Fibroblast of the conjunctiva (primary cell): Measurements from ENCODE around the gene FASTK.
"Not testable (repeated sequence)": the region's sequence is repeated elsewhere in the genome, so short reads cannot be mapped to it uniquely, and the experiment has no call there.

Source experiments
- DNase-seq: peaks from one replicate; pipeline ENCODE4 v3.0.0-alpha.2; 2010; ENCODE audit warnings: low read depth

The FASTK gene

DNA sequence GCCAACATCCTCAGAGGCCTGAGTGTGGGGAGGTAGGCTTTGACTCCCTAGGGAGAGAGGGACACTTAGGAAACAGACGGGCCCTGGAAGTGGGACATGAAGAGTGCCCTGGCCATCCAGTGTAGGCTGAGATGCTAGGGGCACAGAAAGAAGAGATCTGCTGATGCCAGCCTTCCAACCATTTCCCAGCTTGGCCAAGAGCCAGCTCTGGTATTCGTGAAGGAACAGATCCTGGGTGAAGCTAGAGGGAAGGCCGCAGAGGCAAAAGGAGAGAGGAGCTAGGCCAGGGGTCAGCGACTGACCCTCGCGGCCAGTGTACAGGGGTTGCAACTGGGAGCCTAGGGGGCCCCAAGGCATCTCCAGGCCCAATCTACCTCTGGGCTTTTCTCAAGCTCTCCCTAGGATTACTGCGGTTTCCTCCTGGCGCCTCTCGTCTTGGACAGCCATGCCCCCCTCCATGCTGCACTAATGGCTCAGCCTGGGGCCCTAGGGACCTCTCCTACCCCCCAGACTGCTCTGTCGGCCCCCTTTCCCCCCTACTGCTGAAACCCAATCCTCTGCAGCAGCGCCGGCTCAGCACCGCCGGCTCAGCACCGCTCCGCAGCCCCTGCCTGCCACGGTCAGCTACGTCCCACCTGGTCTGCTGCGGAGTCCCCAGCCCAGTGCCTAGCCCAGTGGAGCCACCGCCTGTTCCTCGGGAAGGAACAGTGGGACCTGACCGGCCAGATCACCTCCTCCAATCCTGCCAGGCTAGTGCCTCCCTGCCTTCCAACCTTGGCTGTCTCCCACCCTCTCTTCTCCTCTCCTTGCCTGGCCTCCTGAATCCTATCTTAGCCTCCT, 32.4 kb downstream of the FASTK start, which contains the start of gene ASIC3:
Gene ASIC3, plus strand, starts transcription at position 556 of the 840 bp plus-strand sequence. CDS start 355 bp downstream, outside the sequence.
- no peak for DNase-seq

DNA sequence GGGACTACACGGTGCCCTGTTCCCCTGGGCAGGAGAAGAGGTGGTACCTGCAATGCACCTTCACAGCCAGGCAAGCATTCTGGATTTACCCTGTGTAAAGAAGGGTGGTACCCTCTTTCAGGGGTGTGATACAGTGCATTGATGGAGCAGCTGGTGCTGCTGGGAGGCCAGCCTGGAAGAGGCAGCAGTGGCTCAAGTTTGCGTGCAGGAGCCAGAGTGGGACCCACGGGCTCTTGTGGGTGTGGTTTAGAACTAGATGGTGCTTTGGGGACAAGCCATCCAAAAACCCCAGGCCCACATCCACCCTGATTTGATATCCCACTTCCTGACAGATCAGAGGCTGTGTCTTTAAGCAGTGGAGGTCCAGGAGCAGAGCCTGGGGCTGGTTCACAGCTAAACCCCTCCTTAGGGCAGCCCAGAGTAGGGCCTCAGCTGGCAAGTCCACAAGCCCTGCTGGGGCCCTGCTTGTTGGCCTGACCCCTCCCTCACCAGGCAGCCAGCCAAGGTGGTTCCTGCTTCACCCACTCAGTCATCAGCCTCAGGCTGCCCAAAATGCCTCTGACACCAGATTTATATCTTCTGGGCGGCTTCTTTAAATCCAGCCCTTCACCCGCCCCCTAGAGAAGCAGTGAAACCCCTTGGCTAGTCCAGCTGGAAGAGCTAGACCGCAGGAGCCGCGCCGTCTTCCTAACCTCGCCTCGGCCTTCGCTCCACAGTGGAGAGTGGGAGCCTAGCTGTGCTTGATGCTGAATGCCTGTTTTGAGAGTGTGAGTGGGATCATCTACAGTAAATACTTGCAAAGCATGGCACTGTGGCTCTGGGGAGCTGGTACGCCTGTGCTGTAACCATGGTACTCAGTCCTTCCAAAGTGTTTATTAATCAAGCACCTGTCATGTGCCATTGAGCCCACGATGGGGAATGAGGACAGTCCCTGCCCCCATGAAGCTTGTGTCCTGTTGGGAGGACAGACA, 33.7 kb downstream of the FASTK start:
- peak; percentile 80 for DNase-seq

DNA sequence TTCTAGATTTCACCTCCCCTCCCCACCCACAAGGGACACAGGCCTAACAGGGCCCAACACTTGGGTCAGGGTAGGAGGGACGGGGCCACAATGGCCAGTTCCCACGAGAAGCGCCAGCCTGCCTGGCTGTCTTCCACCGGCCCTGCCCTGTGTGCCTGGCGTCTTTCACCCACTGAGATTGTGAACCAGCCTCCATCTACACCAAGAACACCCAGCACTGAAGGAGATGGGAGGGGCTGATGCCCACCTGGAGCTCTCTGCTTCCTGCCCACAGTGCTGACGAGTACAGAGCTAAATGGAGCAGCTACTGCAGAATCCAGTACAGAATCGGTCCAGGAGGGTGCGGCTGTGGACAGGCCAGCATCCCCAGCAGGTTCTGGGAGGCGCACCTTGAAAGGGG, 34.6 kb downstream of the FASTK start:
- no peak for DNase-seq

DNA sequence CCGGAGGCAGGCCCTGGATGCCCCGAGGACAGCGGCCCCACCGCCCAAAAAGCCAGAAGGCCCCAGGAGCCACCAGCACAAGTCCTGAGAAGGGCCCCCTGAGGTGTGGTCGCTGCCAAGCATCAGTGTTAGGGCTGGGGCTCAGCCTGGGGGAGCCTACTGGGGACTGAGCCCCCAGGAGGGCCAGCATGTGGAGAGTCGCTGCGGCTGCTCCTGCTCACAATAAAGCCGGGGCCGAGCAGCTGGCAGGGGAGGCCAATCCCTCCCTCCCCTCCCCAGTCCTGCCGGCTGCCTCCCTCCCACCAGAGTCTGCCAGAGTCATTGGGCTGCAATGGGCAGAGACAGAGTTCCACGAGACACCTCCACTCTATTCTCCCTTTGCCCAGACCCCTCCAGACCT, 35.3 kb downstream of the FASTK start:
- no peak for DNase-seq

DNA sequence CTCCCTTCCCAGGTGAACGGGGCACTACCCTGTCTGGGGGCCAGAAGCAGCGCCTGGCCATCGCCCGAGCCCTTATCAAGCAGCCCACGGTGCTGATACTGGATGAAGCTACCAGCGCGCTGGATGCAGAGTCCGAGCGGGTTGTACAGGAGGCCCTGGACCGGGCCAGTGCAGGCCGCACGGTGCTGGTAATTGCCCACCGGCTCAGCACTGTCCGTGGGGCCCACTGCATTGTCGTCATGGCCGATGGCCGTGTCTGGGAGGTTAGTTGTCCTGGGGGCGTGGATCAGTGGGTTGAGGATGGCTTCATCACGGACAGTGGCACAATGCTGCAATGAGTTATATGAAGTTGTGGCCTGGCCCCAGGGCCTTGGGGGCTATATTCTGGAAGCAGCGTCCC, 36.6 kb downstream of the FASTK start:
- no peak for DNase-seq

DNA sequence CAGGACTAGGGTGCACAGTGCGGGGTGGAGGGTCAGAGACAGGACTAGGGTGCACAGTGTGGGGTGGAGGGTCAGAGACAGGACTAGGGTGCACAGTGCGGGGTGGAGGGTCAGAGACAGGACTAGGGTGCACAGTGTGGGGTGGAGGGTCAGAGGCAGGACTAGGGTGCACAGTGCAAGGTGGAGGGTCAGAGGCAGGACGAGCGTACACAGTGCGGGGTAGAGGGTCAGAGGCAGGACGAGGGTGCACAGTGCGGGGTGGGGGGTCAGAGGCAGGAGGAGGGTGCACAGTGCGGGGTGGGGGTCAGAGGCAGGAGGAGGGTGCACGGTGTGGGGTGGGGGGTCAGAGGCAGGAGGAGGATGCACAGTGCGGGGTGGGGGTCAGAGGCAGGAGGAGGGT, 37.2 kb downstream of the FASTK start:
- not testable (repeated sequence) for DNase-seq

DNA sequence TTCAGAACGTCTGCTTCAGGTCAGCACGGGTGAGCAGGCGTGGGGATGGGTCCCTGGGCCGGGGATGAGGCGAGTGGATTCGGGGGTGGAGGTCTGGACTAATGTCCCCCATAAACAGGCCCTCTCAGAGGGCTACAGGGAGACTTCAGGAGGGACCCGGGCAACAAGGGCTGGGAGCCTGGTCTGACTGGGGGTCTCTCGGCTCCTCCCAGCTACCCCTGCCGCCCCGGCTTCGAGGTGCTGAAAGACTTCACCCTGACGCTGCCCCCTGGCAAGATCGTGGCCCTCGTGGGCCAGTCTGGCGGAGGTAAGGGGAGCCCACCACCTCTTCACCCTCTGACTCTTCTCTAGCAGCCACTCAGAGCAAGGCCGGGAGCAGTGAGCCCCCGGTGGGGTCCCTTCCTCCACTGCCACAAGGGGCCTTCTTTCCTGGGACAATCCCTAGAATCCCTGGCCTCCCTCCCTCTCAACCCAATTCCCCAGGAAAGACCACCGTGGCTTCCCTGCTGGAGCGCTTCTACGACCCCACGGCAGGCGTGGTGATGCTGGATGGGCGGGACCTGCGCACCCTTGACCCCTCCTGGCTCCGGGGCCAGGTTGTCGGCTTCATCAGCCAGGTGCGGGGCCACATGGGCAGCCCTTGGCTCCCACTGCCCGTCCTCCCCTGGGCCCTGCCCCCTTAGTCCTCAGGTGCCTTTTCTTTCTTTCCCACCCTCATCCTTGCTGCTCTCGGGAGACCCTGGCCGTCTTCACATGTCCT, 39.8 kb downstream of the FASTK start:
- no peak for DNase-seq

DNA sequence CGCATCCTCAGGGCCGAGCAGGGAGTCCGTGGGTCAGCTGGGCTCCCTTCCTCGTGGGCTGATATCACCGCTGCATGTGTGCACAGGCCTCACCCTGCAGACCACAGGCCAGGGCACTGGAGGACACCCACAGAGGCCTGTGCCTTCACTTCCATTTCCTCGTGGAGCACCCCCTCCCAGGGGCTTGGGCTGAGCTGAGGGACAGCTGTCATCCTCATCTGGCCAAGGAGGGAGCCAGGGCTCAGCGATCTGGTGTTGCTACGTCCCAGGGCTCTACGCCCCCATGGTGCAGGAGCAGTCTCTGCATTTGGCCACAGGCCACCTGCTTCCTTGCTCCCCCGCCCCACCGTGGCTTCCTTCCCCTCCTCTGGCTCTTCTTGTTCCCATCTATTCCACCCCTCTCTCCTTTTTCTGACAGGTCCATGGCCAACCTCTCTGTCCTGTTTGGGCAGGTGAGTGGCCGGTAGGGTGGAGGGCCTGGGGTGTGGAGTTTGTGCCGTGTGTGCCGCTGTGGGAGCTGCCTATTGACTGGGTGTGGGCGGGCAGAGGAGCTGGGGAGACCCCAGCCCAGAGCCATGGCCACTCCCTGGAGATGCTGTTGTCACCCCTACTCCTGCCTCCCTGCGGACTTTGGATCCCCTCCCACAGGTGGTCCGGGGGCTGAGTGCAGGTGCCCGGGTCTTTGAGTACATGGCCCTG, 40.6 kb downstream of the FASTK start:
- no peak for DNase-seq

DNA sequence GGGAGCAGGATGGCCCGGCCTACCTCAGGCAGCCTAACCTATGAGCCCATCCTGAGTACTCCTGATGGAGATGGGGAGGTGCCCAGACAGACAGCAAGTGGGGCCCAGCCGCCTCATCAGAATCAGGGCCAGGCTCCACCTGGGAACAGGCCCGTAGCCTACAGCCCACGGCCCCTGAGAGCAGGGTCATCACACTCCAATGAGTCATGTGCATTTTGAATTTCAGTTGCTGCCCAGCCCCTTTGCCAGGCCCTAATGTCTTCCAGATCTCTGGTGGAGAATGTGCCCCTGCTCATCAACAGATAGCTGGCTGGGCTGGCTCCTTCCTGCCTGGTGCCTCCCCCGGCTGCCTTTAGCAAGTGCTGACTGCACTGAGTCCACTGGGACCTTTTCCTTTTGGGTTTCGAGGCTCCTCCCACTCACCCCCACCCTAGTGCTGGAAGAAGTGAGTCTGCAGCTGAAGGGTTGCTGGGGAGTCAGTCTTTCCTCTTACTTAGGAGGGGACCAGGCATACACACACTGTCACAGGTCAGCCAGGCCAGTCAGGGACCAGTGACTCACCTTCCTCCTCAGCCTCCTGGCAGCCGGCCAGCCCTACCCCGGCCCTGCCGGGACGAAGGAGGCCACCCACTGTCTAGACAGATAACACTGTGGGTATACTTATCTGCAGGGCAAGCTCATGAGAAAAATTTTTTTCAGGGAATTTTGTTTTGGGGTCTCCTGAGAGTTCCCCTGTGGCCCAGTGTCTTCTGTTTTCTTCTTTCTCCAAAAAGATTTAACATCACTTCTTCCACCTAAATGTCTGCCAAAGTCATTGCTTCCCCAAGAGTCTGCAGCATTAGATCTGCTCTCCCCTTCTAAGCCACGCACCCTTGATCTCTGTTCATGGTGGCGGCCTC, 41.4 kb downstream of the FASTK start:
- DNase-seq = peak; percentile 88

DNA sequence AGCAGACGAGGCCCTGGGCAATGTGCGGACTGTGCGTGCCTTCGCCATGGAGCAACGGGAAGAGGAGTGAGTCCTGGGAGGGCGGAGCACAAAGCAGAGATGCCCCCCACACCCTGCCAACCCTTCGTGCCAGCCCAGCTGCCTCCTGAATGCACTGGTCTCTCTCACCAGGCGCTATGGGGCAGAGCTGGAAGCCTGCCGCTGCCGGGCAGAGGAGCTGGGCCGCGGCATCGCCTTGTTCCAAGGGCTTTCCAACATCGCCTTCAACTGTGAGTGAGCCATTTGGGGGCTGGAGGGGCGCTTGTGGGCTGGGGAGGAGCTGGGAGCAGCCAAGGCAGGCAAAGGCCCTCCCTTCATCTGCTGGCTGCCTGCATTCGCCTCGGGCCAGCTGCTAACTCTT, 44.7 kb downstream of the FASTK start:
- no peak for DNase-seq

DNA sequence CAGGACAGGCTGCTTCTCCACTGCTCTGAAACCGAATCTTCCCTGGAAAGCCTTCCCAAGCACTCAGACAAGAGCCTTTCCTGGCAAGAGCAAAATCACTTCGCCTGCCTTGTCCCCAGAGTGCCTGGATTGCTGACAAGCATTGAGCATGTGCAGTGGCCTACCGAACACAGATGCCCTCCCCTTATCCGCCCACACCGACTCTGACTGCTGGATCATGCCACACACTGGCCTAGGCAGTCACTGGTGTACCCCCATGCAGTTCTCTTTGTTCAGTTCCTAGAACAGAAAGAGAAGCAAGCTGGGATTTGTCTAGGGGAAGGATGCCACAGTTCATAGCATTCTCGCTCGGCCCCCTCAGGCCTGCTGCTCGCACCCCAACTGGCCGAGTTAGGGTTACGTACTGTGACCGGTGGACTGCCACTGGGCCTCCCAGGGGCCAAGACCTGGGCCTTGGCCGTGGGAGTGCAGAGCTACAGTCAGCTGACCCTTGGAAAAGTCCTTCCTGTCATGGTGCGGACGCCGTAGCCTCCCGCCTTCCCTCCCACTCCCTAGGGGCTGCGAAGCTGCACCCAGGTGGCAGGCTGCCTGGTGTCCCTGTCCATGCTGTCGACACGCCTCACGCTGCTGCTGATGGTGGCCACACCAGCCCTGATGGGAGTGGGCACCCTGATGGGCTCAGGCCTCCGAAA, 45.4 kb downstream of the FASTK start:
- DNase-seq = no peak

DNA sequence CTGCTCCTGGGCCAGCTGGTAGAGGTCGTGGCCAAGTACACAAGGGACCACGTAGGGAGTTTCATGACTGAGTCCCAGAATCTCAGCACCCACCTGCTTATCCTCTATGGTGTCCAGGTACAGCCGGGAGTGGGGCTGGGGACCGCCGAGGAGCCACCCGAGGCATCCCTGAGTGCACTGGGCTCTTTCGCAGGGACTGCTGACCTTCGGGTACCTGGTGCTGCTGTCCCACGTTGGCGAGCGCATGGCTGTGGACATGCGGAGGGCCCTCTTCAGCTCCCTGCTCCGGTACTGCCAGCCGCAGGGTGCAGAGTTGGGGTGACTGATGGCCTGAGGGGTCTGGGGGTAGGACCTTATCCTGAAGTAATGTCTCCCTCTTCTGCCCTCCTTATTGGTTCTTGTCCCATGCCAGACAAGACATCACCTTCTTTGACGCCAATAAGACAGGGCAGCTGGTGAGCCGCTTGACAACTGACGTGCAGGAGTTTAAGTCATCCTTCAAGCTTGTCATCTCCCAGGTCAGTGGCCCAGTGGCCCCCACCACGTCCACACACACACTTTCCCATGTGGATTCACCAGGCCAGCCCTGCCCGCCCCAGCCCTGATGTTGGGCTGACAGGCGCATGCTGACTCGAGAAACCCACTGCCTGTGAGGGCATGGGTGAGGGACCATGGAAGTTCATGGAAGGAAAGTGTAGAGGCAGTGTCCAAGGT, 46.1 kb downstream of the FASTK start:
- no peak for DNase-seq

DNA sequence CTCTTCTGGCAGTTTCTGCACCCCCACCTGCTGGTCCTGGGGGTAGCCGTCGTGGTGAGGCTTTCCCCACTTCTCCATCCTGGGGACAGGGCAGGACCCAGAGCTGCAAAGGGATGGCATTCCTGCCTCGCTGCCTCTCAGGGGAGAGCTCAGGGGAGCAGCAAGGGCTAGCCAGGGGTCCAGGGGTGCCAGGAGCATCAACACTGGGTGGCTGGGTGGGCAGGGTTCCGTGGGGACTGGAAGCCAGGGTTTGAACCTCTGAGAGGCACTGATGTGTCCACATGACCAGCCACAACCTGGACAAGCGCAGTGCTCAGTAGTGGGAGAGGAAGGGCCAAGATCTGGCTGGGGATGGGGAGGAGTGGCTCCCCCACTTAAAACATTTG, 46.8 kb downstream of the FASTK start:
- no peak for DNase-seq

DNA sequence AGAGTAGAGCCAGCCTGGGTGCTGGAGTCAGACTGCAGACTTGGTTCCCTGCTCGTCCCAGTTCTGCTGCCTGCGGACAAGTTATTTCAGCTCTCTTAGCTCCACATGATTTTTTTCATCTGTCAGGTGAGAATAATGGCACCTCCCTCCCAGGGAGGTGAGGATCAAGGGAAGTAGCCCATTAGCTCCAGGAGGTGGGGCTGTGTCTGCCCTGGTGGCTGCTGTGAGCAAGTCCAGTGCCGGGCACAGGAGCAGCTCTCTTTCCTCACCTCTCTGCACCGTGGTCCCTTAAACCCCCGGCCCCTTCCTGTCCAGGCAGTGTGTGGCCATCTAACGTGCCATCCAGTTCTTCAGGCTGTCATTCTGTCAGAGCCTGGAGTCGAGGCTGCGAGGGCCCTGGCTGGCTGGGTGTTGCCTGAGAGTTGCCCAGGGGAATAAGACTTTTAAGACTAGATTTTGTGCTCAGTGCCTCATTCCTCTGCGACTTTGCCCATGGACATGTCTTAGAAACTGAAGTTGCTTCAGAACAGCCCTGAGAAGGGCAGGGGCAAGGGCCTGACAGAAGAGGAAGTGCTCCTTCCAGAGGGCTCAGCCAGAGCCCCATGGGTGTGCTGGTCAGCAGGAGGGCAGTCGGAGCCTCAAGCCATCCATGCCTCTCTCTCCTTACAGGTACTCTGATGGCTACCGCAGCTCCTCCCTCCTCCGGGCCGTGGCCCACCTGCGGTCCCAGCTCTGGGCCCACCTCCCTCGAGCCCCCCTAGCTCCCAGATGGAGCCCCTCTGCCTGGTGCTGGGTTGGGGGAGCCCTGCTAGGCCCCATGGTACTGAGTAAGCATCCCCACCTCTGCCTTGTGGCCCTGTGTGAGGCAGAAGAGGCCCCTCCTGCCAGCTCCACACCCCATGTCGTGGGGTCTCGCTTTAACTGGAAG, 47.4 kb downstream of the FASTK start:
- no peak for DNase-seq

DNA sequence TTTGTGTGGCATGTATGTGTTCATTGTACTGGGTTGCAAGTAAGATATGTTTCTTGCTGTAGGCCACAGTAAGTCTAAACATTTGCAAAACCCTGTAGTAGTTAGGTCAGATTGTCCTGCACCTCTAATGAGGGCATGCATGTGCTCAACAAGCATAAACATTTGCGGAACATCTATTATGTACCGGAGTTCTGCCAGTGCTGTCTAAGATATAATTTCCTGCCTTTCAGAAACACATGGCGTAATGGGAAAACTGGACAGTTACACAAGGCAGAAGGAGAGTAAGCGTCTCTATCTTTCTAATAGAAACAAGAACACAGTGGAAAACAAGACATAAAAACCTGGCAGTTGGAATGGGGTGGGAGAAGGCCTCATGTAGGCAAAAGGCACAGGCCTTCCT, 49.6 kb downstream of the FASTK start:
- DNase-seq = no peak

DNA sequence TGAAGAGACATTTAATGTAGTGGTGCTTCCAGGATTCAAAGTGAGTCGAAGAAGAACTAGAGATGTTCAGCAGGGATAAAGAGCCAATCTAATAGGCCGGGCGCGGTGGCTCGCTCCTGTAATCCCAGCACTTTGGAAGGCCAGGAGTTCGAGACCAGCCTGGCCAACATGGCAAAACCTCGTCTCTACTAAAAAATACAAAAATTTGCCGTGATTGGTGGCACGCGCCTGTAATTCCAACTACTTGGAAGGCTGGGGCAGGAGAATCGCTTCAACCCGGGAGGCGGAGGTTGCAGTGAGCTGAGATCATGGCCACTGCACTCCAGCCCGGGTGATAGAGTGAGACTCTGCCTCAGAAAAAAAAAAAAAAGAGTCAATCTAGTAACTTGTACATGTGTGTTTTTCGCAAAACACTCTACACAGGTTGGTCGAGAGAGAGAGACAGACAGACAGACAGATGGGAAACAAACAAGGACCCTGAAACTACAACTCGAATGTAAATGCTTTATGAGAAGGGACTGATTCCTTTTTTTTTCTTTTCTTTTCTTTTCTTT, 51.6 kb downstream of the FASTK start:
- no peak for DNase-seq

DNA sequence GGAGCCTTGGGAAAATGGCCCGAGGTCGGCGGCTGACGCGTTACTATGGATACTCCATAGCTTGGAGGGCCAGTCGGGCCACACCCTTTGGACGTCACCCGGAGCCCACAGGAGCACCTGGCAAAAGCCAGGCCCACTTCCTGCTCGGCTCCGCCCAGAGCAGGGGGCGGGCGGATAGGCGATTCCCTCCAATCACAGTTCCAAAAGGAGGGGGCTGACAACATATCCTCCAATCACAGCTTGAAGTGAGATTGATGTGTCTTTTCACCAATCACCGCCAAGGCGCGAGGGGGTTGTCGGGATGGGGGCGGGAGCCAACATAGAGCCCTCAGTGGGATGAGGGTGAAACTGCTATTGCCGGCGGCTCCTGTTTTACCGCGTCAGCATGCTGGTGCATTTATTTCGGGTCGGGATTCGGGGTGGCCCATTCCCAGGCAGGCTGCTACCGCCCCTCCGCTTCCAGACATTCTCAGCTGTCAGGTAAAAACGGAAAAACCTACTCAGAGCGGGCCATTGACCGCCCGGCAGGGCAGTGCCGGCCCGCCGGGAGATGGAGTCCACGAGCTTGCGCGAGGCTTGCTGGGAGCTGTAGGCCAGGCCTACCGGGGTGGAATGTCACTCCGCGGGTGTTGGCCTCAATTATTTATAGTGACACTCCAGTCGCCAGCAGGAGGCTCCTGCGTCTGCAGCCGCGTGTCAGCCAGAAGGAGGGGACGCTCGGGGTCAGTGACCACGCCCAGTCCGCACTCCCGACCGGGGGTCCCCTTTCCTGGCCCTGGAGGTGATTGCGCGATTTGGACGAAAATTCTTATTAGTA, 52.3 kb downstream of the FASTK start, which contains the start of gene ABCB8:
Gene ABCB8, plus strand, starts transcription at position 320 of the 817 bp plus-strand sequence. Its CDS starts 66 bp downstream, at position 386.
- DNase-seq = peak; percentile 99
